Upper lobe of left lung (tissue), 6 donors: Measurements from ENCODE around the gene ARHGAP19. TPM values are rescaled to one million over a fixed set of nuclear protein-coding genes. Genes with fewer than 3 reads are reported as not detected.

Experiments
- ATAC-seq, 2 donors: fragments of 200-7000 bp; cut with Tn5 transposase; one replicate each; pipeline ENCODE4 v1.9.1; 2022; ENCODE audit warnings: mild to moderate bottlenecking in 2 of 2, moderate library complexity in 2 of 2; ENCODE audit not compliant: low FRiP score in 2 of 2
- DNase-seq, 2 donors: peaks; one replicate each; pipeline ENCODE4 v3.0.0-alpha.2; 2019 to 2020
- H3K27ac ChIP-seq, 4 donors: fragments of 200-600 bp; sonication (generic); one replicate each; pipeline ENCODE4 v1.5.1; 2016 to 2019
- H3K27me3 ChIP-seq, 4 donors: fragments of 200-600 bp; sonication (generic); one replicate each; pipeline ENCODE4 v1.5.1; 2017 to 2019
- H3K36me3 ChIP-seq, 4 donors: fragments of 200-600 bp; sonication (generic); one replicate each; pipeline ENCODE4 v1.5.1; 2016 to 2019
- H3K4me1 ChIP-seq, 4 donors: fragments of 200-600 bp; sonication (generic); one replicate each; pipeline ENCODE4 v1.5.1; 2018 to 2019
- H3K4me3 ChIP-seq, 4 donors: fragments of 200-600 bp; sonication (generic); one replicate each; pipeline ENCODE4 v1.5.1; 2017 to 2019; ENCODE audit warnings: mild to moderate bottlenecking in 2 of 4, moderate library complexity in 1 of 4
- H3K9me3 ChIP-seq, 4 donors: fragments of 200-600 bp; sonication (generic); one replicate each; pipeline ENCODE4 v1.5.1; 2018 to 2019
- CTCF ChIP-seq, 6 experiments: fragments of 450-650 bp in 4 of 6; fragments of 200-600 bp in 2 of 6; sonication (generic) in 2 of 6; IDR thresholded peaks; one replicate each; pipeline ENCODE4 v1.5.1; 2016 to 2019; ENCODE audit warnings: antibody characterized with exemption in 6 of 6
- EP300 ChIP-seq, 4 donors: sonication (generic); formaldehyde crosslinking; IDR thresholded peaks; one replicate each; pipeline ENCODE4 v1.5.1; 2017; ENCODE audit warnings: antibody characterized with exemption in 4 of 4, control low read depth in 2 of 4
- POLR2A ChIP-seq, 4 donors: fragments of 450-650 bp; IDR thresholded peaks; one replicate each; pipeline ENCODE4 v1.5.1; 2016 to 2017; ENCODE audit warnings: antibody characterized with exemption in 4 of 4, mild to moderate bottlenecking in 2 of 4
- POLR2AphosphoS5 ChIP-seq, 2 donors: sonication (generic); formaldehyde crosslinking; IDR thresholded peaks; one replicate each; pipeline ENCODE4 v1.5.1; 2017; ENCODE audit warnings: antibody characterized with exemption in 2 of 2
- WGBS, 2 donors: methylation state at CpG; one replicate each; pipeline ENCODE4 v1.1.5; 2017 to 2018; 5-methylcytosine and 5-hydroxymethylcytosine counted together
- total RNA-seq, 6 donors: library from RNA; depleted of rRNA in 4 of 6; stranded (reverse); fragments of >200 nt in 4 of 6; gene quantifications; one replicate each; pipeline versions ENCODE4 v1.1.0 to v1.2.1, GENCODE V29; 2016 to 2021
- donor health status: DM: no; HTN: no; CAD: no; lungs with moderate emphysema.
- donor health status: DM: no; HTN: yes; CAD: no; lungs with severe emphysema.

The ARHGAP19 gene
- 10 to 100 TPM in 3 of 6 donors, 1 to 10 TPM in 3; 3.8 to 19.9 (median 10.9) TPM for total RNA-seq

- H3K9me3 ChIP-seq = no peaks in the 10 kb centered on the region
- H3K27ac ChIP-seq = peak within 1 kb of the TSS; percentile 90 to 96 (median 93)
- H3K4me1 ChIP-seq = peaks cover 6 to 17% (median 8%) of the 10 kb centered on the region in 4 donors
- WGBS, 2 donors = 0% methylated on average over 52 of the region's 55 CpGs
- TF ChIP-seq EP300 (IDR thresholded peaks at IDR 0.05) = peak in 1 of 4 donors; percentile 32
- peak in 3 of 4 donors; percentile 59 to 93 (median 85) for TF ChIP-seq POLR2A (IDR thresholded peaks at IDR 0.05)
- TF ChIP-seq CTCF (IDR thresholded peaks at IDR 0.05) = peak in 4 of 6 experiments; percentile 12 to 44 (median 18)
- TF ChIP-seq POLR2AphosphoS5 (IDR thresholded peaks at IDR 0.05) = peak; percentile 32 to 84
- peak; percentile 92 to 95 for DNase-seq
- H3K4me3 ChIP-seq = peak within 1 kb of the TSS; percentile 64 to 100 (median 84)
- no peaks in the 10 kb centered on the region for H3K27me3 ChIP-seq
- peak; percentile 99 to 100 for ATAC-seq
- peaks cover 0 to 5% (median 3%) of the 10 kb centered on the region in 4 donors for H3K36me3 ChIP-seq
Measured at GRCh38 chr10:97292097-97292861, at the start of gene ARHGAP19. Gene ARHGAP19, minus strand, starts transcription at chr10:97292637. Its CDS starts 10 bp downstream, at chr10:97292627.

GRCh38 chr10:97341416-97341815, 49.0 kb upstream of the ARHGAP19 start:
- no peak for ATAC-seq
- Histone ChIP-seq H3K27ac (no peak overlapping the region), H3K27me3 (no peaks in the 10 kb centered on the region), H3K36me3 (no peaks in the 10 kb centered on the region), H3K4me1 (peaks cover 11 to 15% (median 13%) of the 10 kb centered on the region in 4 donors), H3K4me3 (no peak overlapping the region), H3K9me3 (no peaks in the 10 kb centered on the region)
- 70 to 78% methylated on average over 2 of the region's 2 CpGs for WGBS, 2 donors
- TF ChIP-seq POLR2A (IDR thresholded peaks at IDR 0.05) (no peak), POLR2AphosphoS5 (IDR thresholded peaks at IDR 0.05) (no peak), CTCF (IDR thresholded peaks at IDR 0.05) (no peak), EP300 (IDR thresholded peaks at IDR 0.05) (no peak)
- DNase-seq = no peak

- Histone ChIP-seq H3K27ac (no peak overlapping the region), H3K36me3 (no peaks in the 10 kb centered on the region), H3K4me1 (peaks cover 19 to 36% (median 26%) of the 10 kb centered on the region in 4 donors), H3K9me3 (no peaks in the 10 kb centered on the region), H3K27me3 (no peaks in the 10 kb centered on the region), H3K4me3 (no peak overlapping the region)
- no peak for TF ChIP-seq EP300 (IDR thresholded peaks at IDR 0.05)
- TF ChIP-seq POLR2AphosphoS5 (IDR thresholded peaks at IDR 0.05) = no peak
- no peak for TF ChIP-seq POLR2A (IDR thresholded peaks at IDR 0.05)
- no peak for TF ChIP-seq CTCF (IDR thresholded peaks at IDR 0.05)
- no peak for DNase-seq
- 47 to 56% methylated on average over 5 of the region's 5 CpGs for WGBS, 2 donors
- ATAC-seq = no peak
Measured at GRCh38 chr10:97338041-97338440, 45.6 kb upstream of the ARHGAP19 start.

- H3K9me3 ChIP-seq = no peaks in the 10 kb centered on the region
- 36 to 45% methylated on average over 10 to 11 of the region's 11 CpGs for WGBS, 2 donors
- peak in 1 of 2 donors; percentile 66 for DNase-seq
- no peaks in the 10 kb centered on the region for H3K27me3 ChIP-seq
- H3K4me3 ChIP-seq = no peak overlapping the region
- peak in 1 of 2 donors; percentile 19 for ATAC-seq
- H3K4me1 ChIP-seq = peaks cover 20 to 45% (median 32%) of the 10 kb centered on the region in 4 donors
- TF ChIP-seq EP300 (IDR thresholded peaks at IDR 0.05) (peak in 1 of 4 donors; percentile 19), CTCF (IDR thresholded peaks at IDR 0.05) (no peak), POLR2A (IDR thresholded peaks at IDR 0.05) (peak in 1 of 4 donors; percentile 6), POLR2AphosphoS5 (IDR thresholded peaks at IDR 0.05) (no peak)
- H3K36me3 ChIP-seq = no peaks in the 10 kb centered on the region
- H3K27ac ChIP-seq = peak overlapping the region; percentile 46 to 94 (median 68)
Measured at GRCh38 chr10:97336942-97337831, 44.8 kb upstream of the ARHGAP19 start.
